NCI-H1092 treated with DMSO at 0.1 percent for 48 hours (cell line): Measurements from ENCODE around the gene SRGAP1.

ENCODE experiments used
- DNase-seq: peaks from one replicate; lab custom pipeline; 2025; lab: John Stamatoyannopoulos, UW

Gene SRGAP1

GRCh38 chr12:64207453-64207852, 363.0 kb downstream of the SRGAP1 start:
- DNase-seq = no peak
